SU-DHL-6 (cell line): ENCODE results near the gene NEK11.

ENCODE experiments used
- H2AFZ ChIP-seq: fragments of 200-600 bp; sonication (generic); 2 replicates; pipeline ENCODE4 v1.6.1; 2014; ENCODE audit warnings: low read depth, mild to moderate bottlenecking, moderate library complexity, mixed read lengths, antibody characterized with exemption, low read length; ENCODE audit not compliant: severe bottlenecking
- H3F3A ChIP-seq: fragments of 200-600 bp; shearing (Covaris generic); 2 replicates; pipeline ENCODE4 v1.6.0; 2016; ENCODE audit warnings: antibody characterized with exemption, mild to moderate bottlenecking; ENCODE audit not compliant: insufficient read depth
- H3K27ac ChIP-seq: fragments of 200-600 bp; sonication (generic); 2 replicates; pipeline ENCODE4 v1.5.1; 2016; ENCODE audit warnings: low read depth, mild to moderate bottlenecking, low read length, moderate library complexity, mixed read lengths
- H3K27me3 ChIP-seq: fragments of 200-600 bp; sonication (generic), shearing (Covaris generic); 2 replicates; pipeline ENCODE4 v1.6.0; 2014; ENCODE audit warnings: mild to moderate bottlenecking, low read length
- H3K36me3 ChIP-seq: fragments of 200-600 bp; sonication (generic); 2 replicates; pipeline ENCODE4 v1.6.1; 2014; ENCODE audit warnings: mild to moderate bottlenecking, low read length, mixed read lengths
- H3K4me2 ChIP-seq: fragments of 300-600, 200-600 bp; shearing (Covaris generic), sonication (generic); 2 replicates; pipeline ENCODE4 v1.6.0; 2014; ENCODE audit warnings: low read length, low read depth, mild to moderate bottlenecking; ENCODE audit not compliant: poor library complexity, severe bottlenecking
- H3K4me3 ChIP-seq: fragments of 200-600 bp; sonication (generic); 2 replicates; pipeline ENCODE4 v1.5.1; 2014; ENCODE audit warnings: antibody characterized with exemption, low read length, mild to moderate bottlenecking, mixed read lengths; ENCODE audit not compliant: insufficient read depth, poor library complexity, severe bottlenecking
- H3K79me2 ChIP-seq: fragments of 200-600 bp; sonication (generic); 2 replicates; pipeline ENCODE4 v1.6.1; 2014; ENCODE audit warnings: mild to moderate bottlenecking, low read length, moderate library complexity; ENCODE audit not compliant: insufficient read depth
- H3K9ac ChIP-seq: fragments of 200-600 bp; sonication (generic); 2 replicates; pipeline ENCODE4 v1.7.0; 2014; ENCODE audit warnings: mild to moderate bottlenecking, low read length
- H3K9me2 ChIP-seq: fragments of 200-600 bp; sonication (generic); replicated peaks from 2 replicates; pipeline ENCODE4 v1.6.1; 2014; ENCODE audit warnings: low read length; ENCODE audit not compliant: insufficient read depth
- H3K9me3 ChIP-seq: fragments of 200-600 bp; sonication (generic); 2 replicates; pipeline ENCODE4 v1.6.1; 2014; ENCODE audit warnings: low read length, mixed read lengths; ENCODE audit not compliant: insufficient read depth
- H4K20me1 ChIP-seq: fragments of 200-600 bp; sonication (generic); 2 replicates; pipeline ENCODE4 v1.6.1; 2014; ENCODE audit warnings: low read depth, mild to moderate bottlenecking, antibody characterized with exemption, low read length, moderate library complexity, mixed read lengths
- EZH2phosphoT487 ChIP-seq: fragments of 200-600 bp; sonication (generic), shearing (Covaris generic); conservative IDR thresholded peaks from 2 replicates; pipeline ENCODE4 v1.6.1; 2018; ENCODE audit warnings: mild to moderate bottlenecking, antibody characterized with exemption, low read length, moderate library complexity, mixed read lengths
- TF ChIP-seq, protein P1 (sequence below): fragments of 200-600 bp; sonication (generic); IDR thresholded peaks from one replicate; pipeline ENCODE4 v1.5.1; 2017; ENCODE audit warnings: antibody characterized with exemption, mild to moderate bottlenecking, low read length, moderate library complexity; ENCODE audit not compliant: insufficient read depth, poor library complexity, severe bottlenecking

Gene NEK11

DNA sequence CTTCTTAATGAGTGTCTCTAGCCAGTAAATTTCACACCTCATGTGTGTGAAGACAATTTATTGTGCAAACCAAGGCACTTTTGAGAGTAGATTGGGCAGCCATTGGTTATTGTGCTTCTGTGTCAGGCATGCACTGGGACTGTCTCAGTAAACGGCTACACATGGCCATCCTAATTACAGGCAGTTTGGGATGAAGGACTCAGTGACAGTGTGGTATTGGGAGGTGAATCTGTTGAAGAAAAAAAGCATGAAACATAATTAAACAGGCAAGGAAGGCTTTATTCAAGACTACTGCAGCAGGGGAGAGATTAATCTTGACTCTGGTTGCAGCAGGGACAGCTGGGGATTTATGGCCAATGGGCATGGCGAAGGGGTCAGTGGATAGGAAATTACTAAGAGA is 297.1 kb downstream of the NEK11 start:
- TF ChIP-seq, protein P1, sequence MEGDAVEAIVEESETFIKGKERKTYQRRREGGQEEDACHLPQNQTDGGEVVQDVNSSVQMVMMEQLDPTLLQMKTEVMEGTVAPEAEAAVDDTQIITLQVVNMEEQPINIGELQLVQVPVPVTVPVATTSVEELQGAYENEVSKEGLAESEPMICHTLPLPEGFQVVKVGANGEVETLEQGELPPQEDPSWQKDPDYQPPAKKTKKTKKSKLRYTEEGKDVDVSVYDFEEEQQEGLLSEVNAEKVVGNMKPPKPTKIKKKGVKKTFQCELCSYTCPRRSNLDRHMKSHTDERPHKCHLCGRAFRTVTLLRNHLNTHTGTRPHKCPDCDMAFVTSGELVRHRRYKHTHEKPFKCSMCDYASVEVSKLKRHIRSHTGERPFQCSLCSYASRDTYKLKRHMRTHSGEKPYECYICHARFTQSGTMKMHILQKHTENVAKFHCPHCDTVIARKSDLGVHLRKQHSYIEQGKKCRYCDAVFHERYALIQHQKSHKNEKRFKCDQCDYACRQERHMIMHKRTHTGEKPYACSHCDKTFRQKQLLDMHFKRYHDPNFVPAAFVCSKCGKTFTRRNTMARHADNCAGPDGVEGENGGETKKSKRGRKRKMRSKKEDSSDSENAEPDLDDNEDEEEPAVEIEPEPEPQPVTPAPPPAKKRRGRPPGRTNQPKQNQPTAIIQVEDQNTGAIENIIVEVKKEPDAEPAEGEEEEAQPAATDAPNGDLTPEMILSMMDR, result no peak
- no peak for TF ChIP-seq EZH2phosphoT487
- no peak overlapping the region for H3K27ac ChIP-seq
- H3K36me3 ChIP-seq, result no peaks in the 10 kb centered on the region
- no peaks in the 10 kb centered on the region for H3K79me2 ChIP-seq
- no peaks in the 10 kb centered on the region for H3K9me3 ChIP-seq
- H4K20me1 ChIP-seq, result no peaks in the 10 kb centered on the region
- H3K4me2 ChIP-seq, result no peak overlapping the region
- H3K9me2 ChIP-seq, result no peaks in the 10 kb centered on the region
- no peak overlapping the region for H3K4me3 ChIP-seq
- no peak overlapping the region for H3K9ac ChIP-seq
- H3K27me3 ChIP-seq, result no peaks in the 10 kb centered on the region
- H3F3A ChIP-seq, result no peaks in the 10 kb centered on the region
- H2AFZ ChIP-seq, result no peak overlapping the region

DNA sequence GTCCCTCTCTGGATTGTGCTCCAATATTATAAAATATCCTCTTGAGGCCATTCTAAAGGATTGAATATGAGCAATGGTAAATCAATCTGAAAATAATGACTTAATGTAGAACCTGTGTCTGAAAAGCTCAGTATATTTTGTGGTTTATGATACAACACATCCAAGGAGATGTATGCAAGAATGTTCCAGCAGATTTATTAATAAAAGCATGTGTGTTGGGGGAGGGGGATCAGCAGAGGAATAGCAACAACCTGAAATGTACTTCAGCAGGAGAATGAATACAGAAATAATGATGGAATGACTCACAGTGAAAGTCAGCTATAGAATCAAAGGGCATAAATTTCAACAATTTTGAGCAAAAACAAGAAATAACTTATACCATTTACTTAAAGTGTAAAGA is 298.2 kb downstream of the NEK11 start:
- no peak overlapping the region for H2AFZ ChIP-seq
- H3K4me3 ChIP-seq, result no peak overlapping the region
- TF ChIP-seq EZH2phosphoT487, result no peak
- TF ChIP-seq, protein P1, result no peak
- no peaks in the 10 kb centered on the region for H3K9me2 ChIP-seq
- no peak overlapping the region for H3K27ac ChIP-seq
- H3K4me2 ChIP-seq, result no peak overlapping the region
- no peaks in the 10 kb centered on the region for H4K20me1 ChIP-seq
- H3K36me3 ChIP-seq, result no peaks in the 10 kb centered on the region
- no peak overlapping the region for H3K9ac ChIP-seq
- H3K27me3 ChIP-seq, result no peaks in the 10 kb centered on the region
- H3K9me3 ChIP-seq, result no peaks in the 10 kb centered on the region
- H3K79me2 ChIP-seq, result no peaks in the 10 kb centered on the region
- H3F3A ChIP-seq, result no peaks in the 10 kb centered on the region

DNA sequence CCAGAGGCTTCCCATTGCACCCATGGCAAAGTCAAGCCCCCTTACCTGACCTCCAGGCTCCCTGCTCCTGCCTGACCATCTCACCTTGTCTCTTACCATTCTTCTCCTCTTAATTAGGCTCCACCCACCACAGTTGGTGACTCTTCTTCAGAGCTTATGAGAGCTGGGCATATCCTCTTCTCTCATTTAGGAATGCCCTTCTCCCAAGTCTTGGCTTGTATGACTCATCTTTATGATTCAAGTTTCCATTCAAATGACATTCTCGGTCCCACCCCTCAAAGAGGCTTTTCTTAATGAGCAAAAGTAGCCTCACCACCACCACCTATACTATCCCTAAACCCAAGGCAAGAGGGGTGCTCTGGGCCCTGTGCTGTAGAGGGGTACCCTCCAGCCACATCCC is 299.6 kb downstream of the NEK11 start:
- Histone ChIP-seq H3K4me3 (no peak overlapping the region), H3F3A (no peaks in the 10 kb centered on the region), H3K27me3 (no peaks in the 10 kb centered on the region), H3K4me2 (no peak overlapping the region), H3K9ac (no peak overlapping the region), H3K36me3 (no peaks in the 10 kb centered on the region), H3K79me2 (no peaks in the 10 kb centered on the region), H4K20me1 (no peaks in the 10 kb centered on the region), H3K9me2 (no peaks in the 10 kb centered on the region), H3K27ac (no peak overlapping the region), H3K9me3 (no peaks in the 10 kb centered on the region), H2AFZ (no peak overlapping the region)
- TF ChIP-seq EZH2phosphoT487, result no peak
- TF ChIP-seq, protein P1, result no peak

DNA sequence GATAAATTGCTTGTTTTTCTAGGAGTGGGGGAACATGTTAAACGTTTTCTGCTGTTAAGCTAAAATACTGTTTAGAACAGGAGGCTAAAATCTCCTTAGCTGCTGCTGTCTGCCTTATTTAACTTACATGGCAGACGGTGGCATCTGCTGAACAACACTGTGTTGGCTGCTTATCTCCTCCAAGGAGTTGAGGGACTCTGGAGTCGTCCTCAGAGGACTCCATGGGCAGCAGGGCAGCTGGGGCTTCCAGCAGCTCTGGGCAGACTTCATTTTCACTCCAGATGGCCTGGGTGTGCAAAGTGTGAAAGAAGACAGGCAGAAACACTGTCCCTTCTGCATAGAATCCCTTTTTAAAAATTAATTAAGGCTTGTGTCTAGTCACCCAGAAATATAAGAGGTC is 302.0 kb downstream of the NEK11 start:
- no peaks in the 10 kb centered on the region for H4K20me1 ChIP-seq
- no peaks in the 10 kb centered on the region for H3K9me3 ChIP-seq
- H3K4me3 ChIP-seq, result no peak overlapping the region
- H3K4me2 ChIP-seq, result no peak overlapping the region
- TF ChIP-seq EZH2phosphoT487, result no peak
- TF ChIP-seq, protein P1, result no peak
- no peaks in the 10 kb centered on the region for H3K36me3 ChIP-seq
- H3F3A ChIP-seq, result no peaks in the 10 kb centered on the region
- H3K79me2 ChIP-seq, result no peaks in the 10 kb centered on the region
- H3K9ac ChIP-seq, result no peak overlapping the region
- H3K27me3 ChIP-seq, result no peaks in the 10 kb centered on the region
- H3K27ac ChIP-seq, result no peak overlapping the region
- no peaks in the 10 kb centered on the region for H3K9me2 ChIP-seq
- H2AFZ ChIP-seq, result no peak overlapping the region
